ENCODE data around the gene BLOC1S1.

The BLOC1S1 gene

GRCh38 chr12:55742719-55743405, 27.0 kb downstream of the BLOC1S1 start, which contains the start of gene GDF11:
Gene GDF11, plus strand, starts transcription at chr12:55743122. Its CDS starts 195 bp downstream, at chr12:55743317.
- H3K4me3 ChIP-seq (ENCODE audit: low read depth in 1 of 2, low read length in 1 of 2) = peak within 1 kb of the TSS; percentile 43 to 54
- H3K27ac ChIP-seq = no peak within 1 kb of the TSS
- no peaks in the 10 kb centered on the region for H3K9me3 ChIP-seq
- H3K4me1 ChIP-seq (ENCODE audit: control insufficient read depth in 1 of 2, insufficient read depth in 1 of 2, low read depth in 1 of 2, low read length in 1 of 2) = peaks cover 23 to 25% of the 10 kb centered on the region in 2 experiments
- H3K27me3 ChIP-seq = peaks cover 63% of the 10 kb centered on the region
- TF ChIP-seq CTCF (IDR thresholded peaks at IDR 0.05) = no peak
- H3K36me3 ChIP-seq = no peaks in the 10 kb centered on the region

- TF ChIP-seq CTCF (IDR thresholded peaks at IDR 0.05) = no peak
- Histone ChIP-seq H3K27ac (no peak overlapping the region), H3K4me1 (ENCODE audit: control insufficient read depth in 1 of 2, insufficient read depth in 1 of 2, low read depth in 1 of 2, low read length in 1 of 2) (peaks cover 15 to 17% of the 10 kb centered on the region in 2 experiments), H3K9me3 (no peaks in the 10 kb centered on the region), H3K36me3 (peaks cover 3% of the 10 kb centered on the region), H3K27me3 (peaks cover 63% of the 10 kb centered on the region), H3K4me3 (ENCODE audit: low read depth in 1 of 2, low read length in 1 of 2) (peak overlapping the region; percentile 43 to 54)
These were observed 27.8 kb downstream of the BLOC1S1 start for GRCh38 chr12:55743406-55744339.

GRCh38 chr12:55744340-55745030, 28.6 kb downstream of the BLOC1S1 start:
- H3K27ac ChIP-seq = no peak overlapping the region
- H3K36me3 ChIP-seq = peaks cover 6% of the 10 kb centered on the region
- H3K4me1 ChIP-seq (ENCODE audit: control insufficient read depth in 1 of 2, insufficient read depth in 1 of 2, low read depth in 1 of 2, low read length in 1 of 2) = peaks cover 14 to 15% of the 10 kb centered on the region in 2 experiments
- H3K9me3 ChIP-seq = no peaks in the 10 kb centered on the region
- peak overlapping the region in 1 of 2 experiments; percentile 54 for H3K4me3 ChIP-seq (ENCODE audit: low read depth in 1 of 2, low read length in 1 of 2)
- peaks cover 63% of the 10 kb centered on the region for H3K27me3 ChIP-seq
- TF ChIP-seq CTCF (IDR thresholded peaks at IDR 0.05) = no peak

- H3K9me3 ChIP-seq = no peaks in the 10 kb centered on the region
- no peak for TF ChIP-seq CTCF (IDR thresholded peaks at IDR 0.05)
- peaks cover 63% of the 10 kb centered on the region for H3K27me3 ChIP-seq
- no peak overlapping the region for H3K27ac ChIP-seq
- H3K36me3 ChIP-seq = peaks cover 7% of the 10 kb centered on the region
- H3K4me3 ChIP-seq (ENCODE audit: low read depth in 1 of 2, low read length in 1 of 2) = no peak overlapping the region
- peaks cover 14 to 15% of the 10 kb centered on the region in 2 experiments for H3K4me1 ChIP-seq (ENCODE audit: control insufficient read depth in 1 of 2, insufficient read depth in 1 of 2, low read depth in 1 of 2, low read length in 1 of 2)
These were observed 29.7 kb downstream of the BLOC1S1 start for GRCh38 chr12:55745361-55746173.
